Measurements from ENCODE around the gene IFT20.
A peak's percentile ranks its signal among the peaks of the same experiment; 100 is the strongest.

IFT20 gene

GRCh38 chr17:28363186-28363585, 27.9 kb upstream of the IFT20 start:
- TF ChIP-seq CTCF (IDR thresholded peaks at IDR 0.05; ENCODE audit: insufficient read depth, missing control alignments), result no peak
- FAIRE-seq, result no peak

GRCh38 chr17:28357901-28358197, 22.6 kb upstream of the IFT20 start:
- FAIRE-seq (no peak), DNase-seq (ENCODE audit: insufficient read length, low spot score) (no peak)
- no peak for TF ChIP-seq CTCF (IDR thresholded peaks at IDR 0.05; ENCODE audit: insufficient read depth, missing control alignments)

More at GRCh38 chr17:28363186-28363585, 27.9 kb upstream of the IFT20 start:
- DNase-seq (ENCODE audit: insufficient read length, low spot score), result no peak

GRCh38 chr17:28357061-28357900, 22.0 kb upstream of the IFT20 start, which contains the start of gene POLDIP2:
POLDIP2 (minus strand) TSS chr17:28357527; CDS start chr17:28357448, 79 bp downstream.
- no peak for TF ChIP-seq CTCF (IDR thresholded peaks at IDR 0.05; ENCODE audit: insufficient read depth, missing control alignments)
- DNase-seq (ENCODE audit: insufficient read length, low spot score) (peak; percentile 89), FAIRE-seq (no peak)

- TF ChIP-seq CTCF (IDR thresholded peaks at IDR 0.05; ENCODE audit: insufficient read depth, missing control alignments), result no peak
- DNase-seq (ENCODE audit: insufficient read length, low spot score) (no peak), FAIRE-seq (no peak)
Observed at GRCh38 chr17:28350271-28350670, 15.0 kb upstream of the IFT20 start.

- TF ChIP-seq CTCF (IDR thresholded peaks at IDR 0.05; ENCODE audit: insufficient read depth, missing control alignments), result no peak
- FAIRE-seq (no peak), DNase-seq (ENCODE audit: insufficient read length, low spot score) (no peak)
Observed at GRCh38 chr17:28348979-28349378, 13.7 kb upstream of the IFT20 start.

GRCh38 chr17:28347261-28347891, 12.1 kb upstream of the IFT20 start:
- no peak for TF ChIP-seq CTCF (IDR thresholded peaks at IDR 0.05; ENCODE audit: insufficient read depth, missing control alignments)
- FAIRE-seq (no peak), DNase-seq (ENCODE audit: insufficient read length, low spot score) (no peak)

GRCh38 chr17:28346746-28347246, 11.5 kb upstream of the IFT20 start:
- no peak for DNase-seq (ENCODE audit: insufficient read length, low spot score)
- no peak for FAIRE-seq
- TF ChIP-seq CTCF (IDR thresholded peaks at IDR 0.05; ENCODE audit: insufficient read depth, missing control alignments), result peak; percentile 41

Measured in D721Med (cell line).